Left ventricle myocardium inferior (tissue), 1 donor: Measurements from ENCODE around the gene TES. TPM values are rescaled to one million over a fixed set of nuclear protein-coding genes. Genes with fewer than 3 reads are reported as not detected.

ENCODE experiments used
- DNase-seq: peaks from one replicate; pipeline ENCODE4 v3.0.0-alpha.2; 2020
- H3K27ac ChIP-seq: fragments of 200-600 bp; replicated peaks from 2 replicates; pipeline ENCODE4 v1.8.0; 2021
- H3K27me3 ChIP-seq: fragments of 200-600 bp; 2 replicates; pipeline ENCODE4 v1.8.0; 2021; ENCODE audit warnings: low read depth
- H3K36me3 ChIP-seq: fragments of 200-600 bp; 2 replicates; pipeline ENCODE4 v1.8.0; 2021
- H3K4me1 ChIP-seq: fragments of 200-600 bp; 2 replicates; pipeline ENCODE4 v1.8.0; 2021
- H3K4me3 ChIP-seq: fragments of 200-600 bp; 2 replicates; pipeline ENCODE4 v1.8.0; 2021; ENCODE audit warnings: mild to moderate bottlenecking, moderate library complexity
- H3K9me3 ChIP-seq: fragments of 200-600 bp; replicated peaks from 2 replicates; pipeline ENCODE4 v1.8.0; 2021
- intact Hi-C: fragments of 100-400 bp; cut with micrococcal nuclease; formaldehyde crosslinking; loops from one replicate; pipeline ENCODE4 v1.11.0; 2022
- total RNA-seq: library from RNA; stranded (reverse); fragmentation: NEBNext Ultra II Directional; extraction: Animal tissue kit (Norgen Biotek cat#: 25700); gene quantifications from one replicate; pipeline ENCODE4 v1.2.1, GENCODE V29; 2021
- TF ChIP-seq, protein P1 (sequence below): fragments of 200-600 bp; IDR thresholded peaks from 2 replicates; pipeline ENCODE4 v1.8.0; 2021; ENCODE audit warnings: antibody characterized with exemption, mild to moderate bottlenecking, borderline replicate concordance
- donor health status: DM: no; HTN: yes; CAD: no; lungs with severe emphysema.

TES gene
- total RNA-seq, 1 donor from 2014 or later, result 13.9 TPM

DNA sequence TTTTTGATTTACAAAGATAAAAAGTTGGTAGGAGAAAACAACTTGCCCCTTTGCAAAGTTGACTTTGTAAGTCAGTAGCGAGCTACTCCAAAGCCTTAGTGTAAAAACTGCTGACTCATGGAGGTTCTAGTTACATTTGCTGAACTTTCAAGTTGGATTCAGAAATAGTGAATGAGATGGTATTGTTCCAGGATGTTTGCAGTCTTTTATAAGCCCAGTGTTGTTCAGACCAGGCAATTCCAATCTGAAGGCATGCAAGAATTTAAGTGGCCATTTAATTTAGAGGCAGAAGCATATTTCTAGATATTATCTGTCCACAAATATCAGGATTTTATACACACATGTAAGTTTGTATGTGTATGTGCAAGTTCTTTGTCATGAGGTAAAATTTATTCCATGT is 21.6 kb downstream of the TES start:
- H3K4me1 ChIP-seq, result peaks cover 59% of the 10 kb centered on the region
- peak overlapping the region; percentile 83 for H3K27ac ChIP-seq
- intact Hi-C loops, result no loop called here
- H3K9me3 ChIP-seq, result no peaks in the 10 kb centered on the region
- TF ChIP-seq, protein P1, sequence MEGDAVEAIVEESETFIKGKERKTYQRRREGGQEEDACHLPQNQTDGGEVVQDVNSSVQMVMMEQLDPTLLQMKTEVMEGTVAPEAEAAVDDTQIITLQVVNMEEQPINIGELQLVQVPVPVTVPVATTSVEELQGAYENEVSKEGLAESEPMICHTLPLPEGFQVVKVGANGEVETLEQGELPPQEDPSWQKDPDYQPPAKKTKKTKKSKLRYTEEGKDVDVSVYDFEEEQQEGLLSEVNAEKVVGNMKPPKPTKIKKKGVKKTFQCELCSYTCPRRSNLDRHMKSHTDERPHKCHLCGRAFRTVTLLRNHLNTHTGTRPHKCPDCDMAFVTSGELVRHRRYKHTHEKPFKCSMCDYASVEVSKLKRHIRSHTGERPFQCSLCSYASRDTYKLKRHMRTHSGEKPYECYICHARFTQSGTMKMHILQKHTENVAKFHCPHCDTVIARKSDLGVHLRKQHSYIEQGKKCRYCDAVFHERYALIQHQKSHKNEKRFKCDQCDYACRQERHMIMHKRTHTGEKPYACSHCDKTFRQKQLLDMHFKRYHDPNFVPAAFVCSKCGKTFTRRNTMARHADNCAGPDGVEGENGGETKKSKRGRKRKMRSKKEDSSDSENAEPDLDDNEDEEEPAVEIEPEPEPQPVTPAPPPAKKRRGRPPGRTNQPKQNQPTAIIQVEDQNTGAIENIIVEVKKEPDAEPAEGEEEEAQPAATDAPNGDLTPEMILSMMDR, result no peak
- H3K36me3 ChIP-seq, result peaks cover 3% of the 10 kb centered on the region
- H3K27me3 ChIP-seq, result no peaks in the 10 kb centered on the region
- DNase-seq, result no peak
- H3K4me3 ChIP-seq, result no peak overlapping the region

DNA sequence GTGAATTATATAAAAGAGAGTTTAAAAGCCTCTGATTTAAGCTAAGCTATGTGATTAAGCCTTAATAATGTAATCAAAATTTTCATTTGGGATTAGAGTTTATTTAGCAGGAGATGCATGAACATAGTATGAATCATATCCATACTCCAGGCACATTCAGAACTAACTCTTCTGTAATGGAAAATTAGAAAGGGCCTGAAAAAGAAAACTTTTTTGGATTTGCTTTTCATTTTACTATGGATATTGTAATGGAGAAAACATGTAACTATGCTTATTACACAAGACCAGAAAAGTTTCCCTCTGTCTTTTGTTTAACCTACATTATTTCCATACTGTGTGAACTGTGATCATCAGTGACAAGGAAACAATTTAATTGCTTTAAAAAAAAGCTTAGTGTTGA is 22.0 kb downstream of the TES start:
- no peaks in the 10 kb centered on the region for H3K9me3 ChIP-seq
- intact Hi-C loops, result no loop called here
- H3K27me3 ChIP-seq, result no peaks in the 10 kb centered on the region
- H3K4me1 ChIP-seq, result peaks cover 56% of the 10 kb centered on the region
- H3K36me3 ChIP-seq, result peaks cover 3% of the 10 kb centered on the region
- TF ChIP-seq, protein P1, result no peak
- H3K4me3 ChIP-seq, result no peak overlapping the region
- peak overlapping the region; percentile 83 for H3K27ac ChIP-seq
- no peak for DNase-seq

DNA sequence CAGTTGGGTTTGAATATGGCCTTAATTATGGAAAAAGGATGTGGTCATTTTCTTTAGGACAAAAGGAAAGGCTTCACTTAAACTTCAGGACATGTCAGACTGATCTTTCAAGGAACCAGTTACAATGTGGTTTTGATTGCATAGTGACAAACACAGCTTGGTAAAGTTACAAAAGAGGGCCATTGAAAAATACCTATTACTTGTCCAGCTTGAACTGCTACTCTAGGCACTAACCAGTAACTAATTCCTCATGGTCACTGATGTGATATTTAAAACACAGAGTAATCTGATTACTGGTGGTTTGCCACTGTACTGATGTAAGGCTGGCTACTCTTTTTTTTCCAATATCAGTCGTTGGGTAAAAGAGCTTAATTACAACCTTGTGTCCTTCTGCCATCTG is 22.6 kb downstream of the TES start:
- H3K36me3 ChIP-seq, result peaks cover 3% of the 10 kb centered on the region
- intact Hi-C loops, result no loop called here
- H3K4me1 ChIP-seq, result peaks cover 51% of the 10 kb centered on the region
- no peak overlapping the region for H3K4me3 ChIP-seq
- no peak for DNase-seq
- TF ChIP-seq, protein P1, result no peak
- H3K27me3 ChIP-seq, result no peaks in the 10 kb centered on the region
- H3K9me3 ChIP-seq, result no peaks in the 10 kb centered on the region
- H3K27ac ChIP-seq, result no peak overlapping the region

DNA sequence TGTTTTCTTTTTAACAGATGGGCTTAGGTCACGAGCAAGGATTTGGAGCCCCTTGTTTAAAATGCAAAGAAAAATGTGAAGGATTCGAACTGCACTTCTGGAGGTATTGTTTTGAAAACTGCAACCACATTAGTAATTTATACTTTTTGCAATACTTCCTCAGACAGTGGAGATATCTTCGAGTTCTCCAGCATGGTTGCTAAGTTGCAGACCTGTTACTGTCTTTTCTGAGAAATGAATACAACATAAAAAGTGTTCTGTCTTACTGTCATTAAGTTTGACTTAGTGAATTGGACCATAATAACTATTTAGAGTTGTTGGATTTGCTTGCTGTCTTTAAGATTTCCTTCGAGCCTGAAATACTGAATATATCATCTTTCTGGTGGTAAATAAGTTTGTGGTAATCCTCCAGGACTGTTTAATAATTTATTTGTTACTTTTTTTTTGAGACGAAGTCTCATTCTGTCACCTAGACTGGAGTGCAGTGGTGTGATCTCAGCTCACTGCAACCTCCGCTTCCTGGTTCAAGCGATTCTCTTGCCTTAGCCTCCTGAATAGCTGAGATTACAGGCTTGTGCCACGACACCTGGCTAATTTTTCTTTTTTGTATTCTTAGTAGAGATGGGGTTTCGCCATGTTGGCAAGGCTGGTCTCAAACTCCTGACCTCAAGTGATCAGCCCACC is 24.3 kb downstream of the TES start:
- Histone ChIP-seq H3K4me1 (peaks cover 37% of the 10 kb centered on the region), H3K27ac (no peak overlapping the region)
- TF ChIP-seq, protein P1, result no peak

DNA sequence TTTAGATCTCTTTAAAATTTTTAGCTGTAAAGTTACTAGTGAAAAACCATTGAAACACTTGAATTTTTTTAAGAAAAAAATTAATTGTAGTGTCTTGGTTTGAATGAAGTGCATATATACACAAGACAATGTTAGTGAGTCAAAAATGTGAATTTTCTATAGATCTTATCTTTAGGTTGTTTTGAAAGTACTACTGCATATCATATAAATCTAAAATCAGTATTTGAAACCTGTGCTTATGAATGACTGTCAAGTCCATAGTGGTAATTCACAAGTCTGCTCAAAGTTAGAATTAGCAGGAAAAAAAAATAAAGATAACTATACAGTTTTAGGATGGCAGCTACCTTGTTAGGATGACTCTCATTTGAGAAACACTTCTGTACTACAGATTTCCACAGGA is 25.0 kb downstream of the TES start:
- Histone ChIP-seq H3K36me3 (peaks cover 3% of the 10 kb centered on the region), H3K4me3 (no peak overlapping the region), H3K27me3 (no peaks in the 10 kb centered on the region), H3K4me1 (peaks cover 37% of the 10 kb centered on the region), H3K9me3 (no peaks in the 10 kb centered on the region), H3K27ac (no peak overlapping the region)
- intact Hi-C loops, result loop anchor here (5.0 kb wide), 1 partner anchor 63 kb away; no protein-coding TSS in a partner anchor
- no peak for DNase-seq
- TF ChIP-seq, protein P1, result no peak

More for the DNA sequence above, 24.3 kb downstream of the TES start:
- Histone ChIP-seq H3K9me3 (no peaks in the 10 kb centered on the region), H3K36me3 (peaks cover 3% of the 10 kb centered on the region), H3K27me3 (no peaks in the 10 kb centered on the region), H3K4me3 (no peak overlapping the region)
- intact Hi-C loops, result loop anchor here (5.0 kb wide), 1 partner anchor 62 kb away; no protein-coding TSS in a partner anchor
- no peak for DNase-seq
